ENCODE results near the gene KRTAP5-7. TPM values are rescaled to one million over a fixed set of nuclear protein-coding genes. Genes with fewer than 3 reads are reported as not detected.

Gene KRTAP5-7
- total RNA-seq, 2 donors from 2014 or later, result 0.26 TPM; not detected in 1

DNA sequence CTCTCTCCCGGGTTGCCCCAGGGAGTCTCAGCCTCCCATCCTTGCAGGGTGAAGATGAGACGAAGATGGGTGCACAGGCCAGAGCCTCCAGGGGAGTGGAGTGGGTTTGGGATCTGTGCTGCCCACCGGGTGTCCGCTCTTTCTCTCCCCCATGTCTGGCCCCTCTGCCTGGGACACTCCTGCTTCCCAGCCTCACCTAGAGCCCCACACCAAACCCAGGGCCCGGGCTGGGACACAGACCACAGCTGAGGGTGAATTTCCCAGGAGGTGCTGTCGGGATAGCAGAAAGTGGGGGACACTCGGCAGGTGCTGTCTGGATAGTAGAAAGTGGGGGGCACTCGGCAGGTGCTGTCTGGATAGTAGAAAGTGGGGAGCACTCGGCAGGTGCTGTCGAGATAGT is 25.0 kb upstream of the KRTAP5-7 start:
- no peaks in the 10 kb centered on the region for H3K4me1 Mint-ChIP-seq (ENCODE audit: low read depth in 2 of 2)
- no peak overlapping the region for H3K4me3 Mint-ChIP-seq
- DNase-seq (ENCODE audit: low spot score) (no peak), ATAC-seq (no peak)
- H3K27ac Mint-ChIP-seq, result no peak overlapping the region
- no peaks in the 10 kb centered on the region for H3K9me3 Mint-ChIP-seq
- no peaks in the 10 kb centered on the region for H3K27me3 Mint-ChIP-seq
- peaks cover 16% of the 10 kb centered on the region for H3K36me3 Mint-ChIP-seq

DNA sequence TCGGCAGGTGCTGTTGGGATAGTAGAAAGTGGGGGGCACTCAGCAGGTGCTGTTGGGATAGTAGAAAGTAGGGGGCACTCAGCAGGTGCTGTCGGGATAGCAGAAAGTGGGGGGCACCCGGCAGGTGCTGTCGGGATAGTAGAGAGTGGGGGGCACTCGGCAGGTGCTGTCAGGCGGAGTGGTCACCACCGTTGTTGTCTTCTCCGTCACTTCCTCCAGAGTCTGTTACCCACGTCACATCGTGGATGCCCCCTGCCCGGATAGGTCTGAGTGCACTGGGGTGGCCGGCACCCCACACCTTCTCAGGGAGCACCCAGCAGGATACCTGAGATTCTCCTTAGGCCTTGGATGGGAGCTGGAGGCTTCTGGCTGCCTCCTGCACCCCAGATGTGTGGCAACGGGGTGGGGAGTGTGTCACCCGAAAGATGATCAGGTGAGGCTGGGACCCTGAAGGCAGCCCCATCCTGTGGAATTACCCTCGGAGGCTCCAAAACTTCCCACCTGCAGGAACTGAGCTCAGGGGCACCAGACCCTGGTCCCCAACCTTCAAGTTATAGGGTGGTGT is 24.1 kb upstream of the KRTAP5-7 start:
- Mint-ChIP-seq H3K27me3 (no peaks in the 10 kb centered on the region), H3K4me3 (no peak overlapping the region), H3K4me1 (ENCODE audit: low read depth in 2 of 2) (no peaks in the 10 kb centered on the region), H3K36me3 (peaks cover 14% of the 10 kb centered on the region), H3K9me3 (no peaks in the 10 kb centered on the region), H3K27ac (no peak overlapping the region)
- ATAC-seq (no peak), DNase-seq (ENCODE audit: low spot score) (no peak)

DNA sequence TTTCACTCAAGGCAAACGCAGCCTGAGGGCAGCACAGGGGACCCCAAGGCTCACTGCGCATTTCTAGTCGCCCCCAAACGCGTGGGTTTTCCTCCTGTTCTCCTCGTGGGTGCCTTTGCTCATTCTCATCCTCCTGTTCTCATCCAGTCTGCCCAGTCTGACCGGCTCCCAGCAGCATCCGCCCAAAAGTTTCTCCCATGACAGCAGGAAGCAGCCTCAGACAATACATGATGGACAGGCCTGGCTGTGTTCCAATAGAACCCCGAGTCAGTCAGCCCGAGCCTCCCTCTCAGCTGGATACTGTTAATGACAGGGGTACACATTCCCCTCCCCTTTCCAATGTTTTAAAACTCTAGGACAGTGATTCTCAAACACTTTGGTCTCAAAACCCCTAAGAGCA is 22.5 kb upstream of the KRTAP5-7 start:
- DNase-seq (ENCODE audit: low spot score) (no peak), ATAC-seq (no peak)
- Mint-ChIP-seq H3K27me3 (no peaks in the 10 kb centered on the region), H3K4me1 (ENCODE audit: low read depth in 2 of 2) (no peaks in the 10 kb centered on the region), H3K9me3 (peaks cover 2% of the 10 kb centered on the region), H3K4me3 (no peak overlapping the region), H3K36me3 (peaks cover 18% of the 10 kb centered on the region), H3K27ac (no peak overlapping the region)

DNA sequence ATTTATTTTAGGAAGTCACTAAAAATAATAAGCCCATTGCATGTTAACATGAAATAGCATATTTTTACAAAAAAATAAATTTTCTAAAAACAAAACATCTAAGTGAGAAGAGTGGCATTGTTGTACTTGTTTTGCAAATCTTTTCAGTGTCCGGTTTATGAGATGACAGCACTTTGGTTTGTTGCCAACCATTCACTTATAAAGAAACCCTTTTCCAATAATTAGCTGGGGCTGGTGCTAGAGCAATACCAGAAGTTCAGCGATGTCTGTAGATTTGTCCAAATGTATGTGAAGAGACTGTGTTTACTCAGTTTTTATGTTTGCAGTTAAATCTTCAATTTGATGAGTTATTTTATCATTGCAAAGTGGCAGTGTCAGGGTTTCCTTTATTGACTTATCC is 22.1 kb upstream of the KRTAP5-7 start:
- Mint-ChIP-seq H3K27me3 (no peaks in the 10 kb centered on the region), H3K9me3 (peaks cover 7% of the 10 kb centered on the region), H3K36me3 (peaks cover 21% of the 10 kb centered on the region), H3K4me3 (no peak overlapping the region), H3K27ac (no peak overlapping the region), H3K4me1 (ENCODE audit: low read depth in 2 of 2) (no peaks in the 10 kb centered on the region)
- ATAC-seq, result no peak
- no peak for DNase-seq (ENCODE audit: low spot score)

DNA sequence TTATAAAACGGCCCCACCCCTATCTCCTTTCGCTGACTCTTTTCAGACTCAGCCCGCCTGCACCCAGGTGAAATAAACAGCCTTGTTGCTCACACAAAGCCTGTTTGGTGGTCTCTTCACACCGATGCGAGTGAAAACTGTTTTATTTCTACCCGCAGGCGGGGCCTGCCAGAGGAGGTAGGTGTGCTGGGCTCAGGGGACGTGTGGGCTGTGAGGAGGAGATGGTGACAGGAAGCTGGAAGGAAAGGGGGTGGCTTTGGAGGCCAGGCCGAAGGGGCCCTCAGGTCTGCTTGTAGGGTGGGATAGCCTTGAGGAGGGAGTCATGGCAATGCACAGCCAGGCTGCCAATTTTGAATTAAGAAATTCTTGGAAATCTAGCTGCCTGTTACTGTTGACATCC is 21.3 kb upstream of the KRTAP5-7 start:
- no peak overlapping the region for H3K27ac Mint-ChIP-seq
- no peak overlapping the region for H3K4me3 Mint-ChIP-seq
- no peaks in the 10 kb centered on the region for H3K27me3 Mint-ChIP-seq
- peaks cover 21% of the 10 kb centered on the region for H3K36me3 Mint-ChIP-seq
- no peaks in the 10 kb centered on the region for H3K4me1 Mint-ChIP-seq (ENCODE audit: low read depth in 2 of 2)
- ATAC-seq (no peak), DNase-seq (ENCODE audit: low spot score) (no peak)
- H3K9me3 Mint-ChIP-seq, result peaks cover 7% of the 10 kb centered on the region

DNA sequence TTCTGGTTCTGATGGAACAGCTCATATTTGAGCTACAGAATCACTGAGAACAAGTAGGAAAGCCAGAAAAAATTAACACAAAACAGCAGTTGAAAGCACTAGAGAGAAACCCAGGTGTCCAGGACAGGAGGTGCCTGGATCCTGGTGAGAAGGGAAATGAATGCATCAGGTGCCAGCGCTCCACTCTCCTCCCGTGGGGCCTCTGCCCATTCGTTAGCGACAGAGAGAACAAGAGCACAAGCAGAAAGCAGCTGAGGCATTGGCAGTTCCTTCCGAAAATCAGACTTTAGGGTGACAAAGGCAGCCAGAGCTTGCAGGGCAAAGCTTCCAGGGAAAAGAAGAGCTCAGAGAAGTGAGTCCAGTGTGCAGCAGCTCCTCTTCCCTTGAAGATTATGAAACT is 20.0 kb upstream of the KRTAP5-7 start:
- Mint-ChIP-seq H3K36me3 (peaks cover 26% of the 10 kb centered on the region), H3K9me3 (peaks cover 9% of the 10 kb centered on the region), H3K27me3 (peaks cover 0 to under 1% of the 10 kb centered on the region in 2 donors), H3K27ac (no peak overlapping the region), H3K4me3 (no peak overlapping the region), H3K4me1 (ENCODE audit: low read depth in 2 of 2) (no peaks in the 10 kb centered on the region)
- ATAC-seq (no peak), DNase-seq (ENCODE audit: low spot score) (no peak)

DNA sequence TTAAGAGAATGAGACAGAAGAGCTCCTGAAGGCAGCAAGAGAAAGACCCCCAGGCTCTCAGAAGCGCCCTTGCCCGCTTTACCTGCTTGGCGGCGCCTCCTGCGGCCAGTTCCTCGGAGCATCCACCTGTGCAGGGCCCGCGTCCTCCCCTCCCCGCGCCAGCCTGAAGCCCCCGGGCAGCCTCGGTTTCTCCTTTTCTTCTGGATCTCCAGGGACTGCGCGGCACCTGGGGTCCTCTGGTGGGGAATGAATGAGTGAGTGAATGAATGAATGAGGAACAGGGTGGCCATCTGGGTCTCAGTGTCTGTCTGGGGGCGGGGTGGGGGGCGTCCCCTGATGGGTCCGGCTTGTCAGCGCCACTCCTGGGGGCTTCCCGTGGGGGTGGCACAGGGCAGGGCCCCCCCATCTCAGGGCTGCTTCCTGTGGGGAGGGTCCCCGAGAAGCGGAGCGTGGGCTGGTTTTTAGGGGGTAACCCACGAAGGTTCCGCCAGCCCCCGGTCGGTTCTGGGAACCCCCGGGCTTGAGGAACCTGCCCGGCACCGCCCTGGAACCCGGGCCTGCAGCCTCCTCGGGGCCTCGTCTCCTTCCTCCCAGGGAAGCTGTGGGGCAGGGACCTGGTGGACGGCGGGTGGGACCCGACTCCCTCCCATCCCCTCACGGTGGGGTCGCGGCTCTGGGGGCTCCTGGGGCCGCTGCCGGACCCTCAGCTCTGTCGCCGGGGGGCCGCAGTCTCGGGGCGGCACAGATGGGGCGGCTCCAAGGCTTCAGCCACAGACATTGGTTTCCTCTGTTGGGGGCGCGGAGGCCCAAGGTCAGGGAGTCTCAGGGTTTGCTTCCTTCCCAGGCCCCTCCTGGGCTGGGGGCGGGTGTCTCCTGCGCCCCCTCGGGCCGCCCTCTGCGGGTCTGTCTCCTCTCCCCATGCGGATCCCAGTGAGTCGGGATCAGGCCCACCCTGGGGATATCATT is 8.3 kb upstream of the KRTAP5-7 start:
- H3K27ac Mint-ChIP-seq, result no peak overlapping the region
- no peak for ATAC-seq
- peaks cover 5% of the 10 kb centered on the region for H3K9me3 Mint-ChIP-seq
- H3K27me3 Mint-ChIP-seq, result peaks cover 0 to 3% of the 10 kb centered on the region in 2 donors
- H3K4me1 Mint-ChIP-seq (ENCODE audit: low read depth in 2 of 2), result no peaks in the 10 kb centered on the region
- DNase-seq (ENCODE audit: low spot score), result no peak
- peaks cover 5% of the 10 kb centered on the region for H3K36me3 Mint-ChIP-seq
- H3K4me3 Mint-ChIP-seq, result no peak overlapping the region

DNA sequence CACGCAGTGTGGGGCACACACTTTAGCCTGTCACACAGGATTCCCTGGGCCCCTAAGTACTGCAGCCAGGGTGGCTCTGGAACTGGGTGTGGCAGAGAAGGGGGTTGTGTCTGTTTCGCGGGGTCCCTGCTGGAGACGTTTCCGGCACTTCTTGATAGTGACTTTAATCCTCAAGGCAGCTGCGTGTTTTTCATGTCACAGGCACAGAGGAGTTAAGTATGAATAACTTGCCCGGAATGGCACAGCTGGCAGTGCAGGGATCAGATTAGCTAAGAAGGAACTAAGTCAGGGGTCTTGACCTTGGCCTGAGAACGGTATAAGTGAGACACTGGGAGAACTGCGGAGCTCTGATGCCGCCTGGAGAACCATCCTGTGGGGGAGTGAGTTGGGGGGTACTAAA is 7.5 kb upstream of the KRTAP5-7 start:
- no peak for ATAC-seq
- no peak overlapping the region for H3K27ac Mint-ChIP-seq
- no peaks in the 10 kb centered on the region for H3K27me3 Mint-ChIP-seq
- no peak for DNase-seq (ENCODE audit: low spot score)
- H3K4me1 Mint-ChIP-seq (ENCODE audit: low read depth in 2 of 2), result no peaks in the 10 kb centered on the region
- H3K9me3 Mint-ChIP-seq, result peaks cover 3% of the 10 kb centered on the region
- no peak overlapping the region for H3K4me3 Mint-ChIP-seq
- no peaks in the 10 kb centered on the region for H3K36me3 Mint-ChIP-seq

DNA sequence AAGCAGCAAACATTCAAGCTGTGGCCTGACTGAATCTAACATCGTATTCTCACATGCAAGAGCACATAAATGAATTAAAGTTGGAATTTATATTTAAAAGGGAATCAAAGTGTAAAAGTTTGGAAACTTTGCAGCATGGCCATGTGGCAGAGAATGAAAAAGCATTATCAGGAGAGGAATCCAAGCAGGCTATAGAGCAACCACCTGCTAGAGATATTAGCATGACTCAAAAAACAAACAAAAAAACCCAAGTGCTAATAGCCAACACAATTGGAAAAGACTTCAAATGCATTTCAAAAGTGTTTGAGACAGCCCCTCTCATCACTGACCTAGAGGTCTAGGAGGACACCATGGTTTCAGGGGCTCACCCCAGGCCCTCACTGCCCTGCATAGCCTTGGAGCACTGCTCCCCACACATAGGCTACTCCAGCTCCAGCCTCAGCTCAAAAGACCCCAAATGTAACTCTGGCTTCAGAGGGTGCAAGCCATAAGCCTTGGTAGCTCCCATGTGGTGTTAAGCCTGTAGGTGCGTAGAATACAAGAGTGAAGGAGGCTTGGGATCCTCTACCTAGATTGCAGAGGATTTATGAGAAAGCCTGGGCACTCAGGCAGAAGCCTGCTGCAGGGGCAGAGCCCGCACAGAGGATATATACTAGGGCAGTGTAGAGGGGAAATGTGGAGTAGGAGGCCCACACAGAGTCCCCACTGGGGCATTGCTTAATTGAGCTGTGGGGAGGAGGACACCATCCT is 1.7 kb upstream of the KRTAP5-7 start:
- H3K4me3 Mint-ChIP-seq, result no peak overlapping the region
- no peaks in the 10 kb centered on the region for H3K36me3 Mint-ChIP-seq
- H3K4me1 Mint-ChIP-seq (ENCODE audit: low read depth in 2 of 2), result no peaks in the 10 kb centered on the region
- DNase-seq (ENCODE audit: low spot score) (no peak), ATAC-seq (peak; percentile 13 to 43)
- H3K27me3 Mint-ChIP-seq, result no peaks in the 10 kb centered on the region
- H3K9me3 Mint-ChIP-seq, result peaks cover 3% of the 10 kb centered on the region
- no peak overlapping the region for H3K27ac Mint-ChIP-seq

DNA sequence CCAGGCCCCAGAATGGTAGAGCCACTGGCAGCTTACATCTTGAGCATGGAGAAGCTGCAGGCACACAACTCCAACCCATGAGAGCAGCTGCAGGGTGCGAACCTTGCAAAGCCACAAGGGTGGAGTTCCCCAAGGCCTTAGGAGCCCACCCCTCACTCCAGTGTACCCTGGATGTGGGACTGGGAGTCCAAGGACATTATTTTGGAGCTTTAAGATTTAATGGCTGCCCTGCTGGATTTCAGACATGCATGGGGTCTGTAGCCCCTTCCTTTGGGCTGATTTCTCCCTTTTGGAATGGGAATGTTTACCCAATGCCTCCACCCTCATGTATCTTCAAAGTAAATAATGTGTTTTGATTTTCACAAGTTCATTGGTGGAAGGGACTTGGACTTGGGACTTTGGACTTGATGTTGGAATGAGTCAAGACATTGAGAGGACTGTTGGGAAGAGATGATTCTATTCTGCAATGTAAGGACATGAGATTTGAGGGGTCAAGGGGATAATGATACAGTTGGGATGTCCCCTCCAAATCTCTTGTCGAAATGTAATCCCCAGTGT is 1.1 kb upstream of the KRTAP5-7 start:
- ATAC-seq, result no peak
- Mint-ChIP-seq H3K9me3 (peaks cover 3% of the 10 kb centered on the region), H3K36me3 (no peaks in the 10 kb centered on the region), H3K4me1 (ENCODE audit: low read depth in 2 of 2) (no peaks in the 10 kb centered on the region), H3K4me3 (no peak overlapping the region), H3K27me3 (peaks cover 0 to 6% of the 10 kb centered on the region in 2 donors), H3K27ac (no peak overlapping the region)
- DNase-seq (ENCODE audit: low spot score), result no peak

DNA sequence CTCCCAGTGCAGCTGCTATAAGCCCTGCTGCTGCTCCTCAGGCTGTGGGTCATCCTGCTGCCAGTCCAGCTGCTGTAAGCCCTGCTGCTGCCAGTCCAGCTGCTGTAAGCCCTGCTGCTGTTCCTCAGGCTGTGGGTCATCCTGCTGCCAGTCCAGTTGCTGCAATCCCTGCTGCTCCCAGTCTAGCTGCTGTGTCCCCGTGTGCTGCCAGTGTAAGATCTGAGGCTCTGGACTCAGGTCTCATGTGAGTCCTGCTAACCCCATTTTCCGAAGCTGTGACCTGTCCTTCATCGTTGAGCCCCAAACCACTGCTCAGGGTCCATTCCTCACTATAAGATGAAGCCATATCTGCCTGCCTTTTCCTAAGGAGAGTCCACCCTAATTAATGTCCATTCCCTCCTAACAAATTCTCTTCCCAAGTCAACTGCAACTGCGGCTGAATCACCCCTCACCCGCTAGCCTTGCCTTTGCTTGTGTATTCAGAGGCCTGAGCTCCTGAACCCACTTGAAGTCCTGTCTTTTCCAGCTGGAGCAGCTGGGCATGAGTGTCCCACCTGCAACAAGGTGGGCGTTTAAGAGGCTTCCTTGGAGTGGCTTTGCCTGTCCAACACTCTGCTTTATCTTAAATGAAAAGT is 626 bp downstream of the KRTAP5-7 start:
- Mint-ChIP-seq H3K9me3 (no peaks in the 10 kb centered on the region), H3K27ac (no peak overlapping the region), H3K4me1 (ENCODE audit: low read depth in 2 of 2) (no peaks in the 10 kb centered on the region), H3K4me3 (no peak overlapping the region), H3K36me3 (no peaks in the 10 kb centered on the region), H3K27me3 (peaks cover 0 to 7% of the 10 kb centered on the region in 2 donors)
- no peak for DNase-seq (ENCODE audit: low spot score)
- no peak for ATAC-seq

DNA sequence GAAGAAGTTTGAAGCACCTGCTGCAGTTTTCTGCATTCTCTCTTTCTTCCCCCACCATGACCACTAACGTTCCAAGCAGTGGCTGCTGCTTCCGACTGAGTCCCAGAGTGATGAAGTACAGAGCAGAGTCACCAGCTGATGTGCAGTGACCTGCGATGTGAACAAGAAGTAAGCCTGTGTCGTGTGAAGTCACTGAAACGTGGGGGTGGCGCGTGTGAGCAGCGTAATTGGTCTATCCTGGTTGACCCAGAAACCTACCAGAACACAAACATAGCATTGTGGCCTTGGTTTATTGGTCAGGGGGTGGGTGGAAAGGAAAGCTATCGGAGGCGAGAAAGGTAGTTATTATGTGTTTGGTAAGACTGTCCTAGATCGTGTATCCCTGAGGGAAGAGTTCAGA is 3.5 kb downstream of the KRTAP5-7 start:
- no peak for ATAC-seq
- H3K27ac Mint-ChIP-seq, result no peak overlapping the region
- H3K27me3 Mint-ChIP-seq, result peaks cover 0 to 7% of the 10 kb centered on the region in 2 donors
- no peaks in the 10 kb centered on the region for H3K4me1 Mint-ChIP-seq (ENCODE audit: low read depth in 2 of 2)
- no peaks in the 10 kb centered on the region for H3K9me3 Mint-ChIP-seq
- DNase-seq (ENCODE audit: low spot score), result no peak
- H3K36me3 Mint-ChIP-seq, result no peaks in the 10 kb centered on the region
- H3K4me3 Mint-ChIP-seq, result no peak overlapping the region

DNA sequence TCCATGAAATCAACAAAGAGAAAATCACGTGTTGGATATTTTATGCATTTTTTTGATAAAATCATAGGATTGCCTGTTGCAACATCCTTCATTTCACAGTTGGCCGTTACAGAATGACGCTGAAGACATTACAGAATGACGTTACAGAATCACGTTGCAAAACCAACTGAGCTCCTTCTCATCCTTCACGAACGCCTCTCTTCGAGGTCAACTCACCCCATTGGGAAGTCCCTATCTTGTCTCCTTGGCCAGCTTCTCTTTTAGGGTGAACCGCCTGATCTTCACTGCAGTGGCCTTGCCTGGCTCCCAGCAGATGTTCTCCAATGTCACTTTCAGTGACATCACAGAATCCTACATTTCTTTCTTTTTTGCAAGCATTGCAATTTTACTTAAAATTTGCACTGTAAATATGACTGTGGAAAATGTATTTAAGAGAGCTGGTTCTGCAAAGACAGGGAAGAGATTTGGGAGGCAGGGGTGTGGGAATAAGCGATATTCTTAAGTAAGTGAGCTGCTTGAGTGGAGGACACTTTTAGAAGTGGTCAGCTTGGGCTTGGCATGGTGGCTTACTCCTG is 5.1 kb downstream of the KRTAP5-7 start:
- no peaks in the 10 kb centered on the region for H3K36me3 Mint-ChIP-seq
- H3K27me3 Mint-ChIP-seq, result peaks cover 7 to 13% of the 10 kb centered on the region in 2 donors
- DNase-seq (ENCODE audit: low spot score), result no peak
- no peaks in the 10 kb centered on the region for H3K9me3 Mint-ChIP-seq
- no peaks in the 10 kb centered on the region for H3K4me1 Mint-ChIP-seq (ENCODE audit: low read depth in 2 of 2)
- H3K27ac Mint-ChIP-seq, result no peak overlapping the region
- no peak overlapping the region for H3K4me3 Mint-ChIP-seq
- ATAC-seq, result no peak

Measured in natural killer cell treated with Interleukin-12 subunit alpha and Interleukin-12 subunit beta and Interleukin-15 and Interleukin-18, amount 100 ng/mL, for 72 hours (primary cell).